HG03103 (cell line): ENCODE measurements around the gene MINDY4B.

ENCODE experiments used
- ATAC-seq: cut with Tn5 transposase; IDR thresholded peaks from one replicate; pipeline ENCODE4 v1.9.1; 2021; ENCODE audit warnings: low read depth; ENCODE audit not compliant: unreplicated experiment

Gene MINDY4B

DNA sequence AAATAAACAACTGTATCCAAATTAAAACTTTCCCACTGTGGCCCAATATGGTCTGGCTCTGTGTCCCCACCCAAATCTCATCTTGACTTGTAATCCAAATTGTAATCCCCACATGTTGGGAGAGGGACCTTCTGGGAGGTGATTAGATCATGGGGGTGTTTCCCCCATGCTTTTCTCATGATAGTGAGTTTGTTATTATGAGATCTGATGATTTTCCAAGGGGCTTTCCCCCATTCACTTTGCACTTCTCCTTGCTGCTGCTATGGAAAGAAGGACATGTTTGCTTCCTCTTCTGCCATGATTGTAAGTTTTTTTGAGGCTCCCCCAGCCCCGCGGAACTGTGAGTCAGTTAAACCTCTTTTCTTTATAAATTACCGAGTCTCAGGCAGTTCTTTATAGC is 55.0 kb downstream of the MINDY4B start:
- ATAC-seq, result no peak

DNA sequence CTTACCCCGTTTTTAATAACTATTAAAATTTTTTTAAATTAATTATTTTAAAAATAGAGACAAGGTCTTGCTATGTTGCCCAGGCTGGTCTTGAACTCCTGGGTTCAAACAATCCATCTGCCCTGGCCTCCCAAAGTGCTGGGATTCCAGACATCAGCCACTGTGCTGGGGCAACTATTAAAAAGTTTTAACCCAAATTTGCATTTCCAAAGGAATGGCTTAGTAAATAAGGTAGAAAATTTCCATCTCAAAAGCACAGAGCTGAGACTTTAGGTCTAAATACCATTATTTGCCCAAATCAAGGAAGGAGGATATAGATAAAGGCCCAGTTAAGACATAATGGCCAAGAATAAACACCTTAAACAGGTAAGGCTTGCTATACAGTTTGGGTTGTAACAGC is 56.4 kb downstream of the MINDY4B start:
- ATAC-seq, result no peak

DNA sequence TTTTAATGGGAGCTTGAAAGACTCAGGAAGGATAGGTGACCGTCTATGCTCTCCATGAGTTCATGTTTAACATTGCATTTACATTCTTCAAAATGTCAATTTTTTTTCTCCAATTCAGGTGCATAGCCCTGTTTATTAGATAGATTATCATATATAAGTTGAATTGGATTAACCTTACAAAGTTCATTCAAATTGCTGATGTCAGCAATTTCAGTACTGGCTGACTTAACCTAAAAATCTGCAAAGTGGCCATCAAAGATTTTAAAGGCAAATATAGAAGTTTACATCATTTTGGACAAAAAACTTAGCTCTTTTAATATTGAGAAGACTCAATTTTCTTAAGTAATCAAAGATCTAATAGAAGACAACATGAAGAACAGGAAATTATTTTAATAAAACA is 57.8 kb downstream of the MINDY4B start:
- ATAC-seq, result no peak

DNA sequence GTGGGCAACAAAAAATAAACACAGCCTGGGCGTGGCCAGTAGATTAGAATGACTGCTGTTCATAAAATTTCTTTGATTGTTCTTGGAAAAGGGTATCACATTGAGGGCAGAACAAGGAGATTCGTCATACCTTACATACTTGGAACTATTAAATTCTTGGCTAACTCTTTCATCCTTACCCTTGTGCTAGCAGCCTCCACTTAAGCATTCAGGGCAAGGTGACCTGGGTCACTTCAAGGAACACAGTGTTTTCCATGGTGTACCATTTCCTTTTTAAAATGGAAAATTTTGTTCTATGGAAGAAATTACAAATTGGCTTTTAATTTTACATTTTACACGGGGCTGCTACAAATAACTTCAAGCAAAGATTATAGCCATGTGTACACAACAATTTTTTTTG is 60.8 kb downstream of the MINDY4B start:
- no peak for ATAC-seq

DNA sequence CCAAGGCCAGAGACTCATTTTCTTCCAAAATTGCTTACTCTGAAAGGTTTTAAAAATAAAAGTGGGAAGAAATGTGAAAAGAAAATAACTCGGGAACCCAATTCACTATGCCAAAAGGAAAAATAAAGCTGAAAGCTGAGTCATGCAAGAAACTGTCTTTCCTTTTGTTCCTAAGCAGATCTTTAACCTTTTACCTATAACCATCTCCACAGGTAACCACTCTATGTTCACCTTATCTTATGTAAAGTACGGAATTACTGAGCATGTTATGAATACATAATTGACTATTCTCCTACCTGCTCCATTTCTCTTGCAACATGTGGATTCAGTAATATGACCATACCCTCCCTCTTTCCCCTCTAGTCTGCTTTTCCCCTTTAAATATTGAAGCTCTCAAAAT is 62.0 kb downstream of the MINDY4B start:
- ATAC-seq, result no peak

DNA sequence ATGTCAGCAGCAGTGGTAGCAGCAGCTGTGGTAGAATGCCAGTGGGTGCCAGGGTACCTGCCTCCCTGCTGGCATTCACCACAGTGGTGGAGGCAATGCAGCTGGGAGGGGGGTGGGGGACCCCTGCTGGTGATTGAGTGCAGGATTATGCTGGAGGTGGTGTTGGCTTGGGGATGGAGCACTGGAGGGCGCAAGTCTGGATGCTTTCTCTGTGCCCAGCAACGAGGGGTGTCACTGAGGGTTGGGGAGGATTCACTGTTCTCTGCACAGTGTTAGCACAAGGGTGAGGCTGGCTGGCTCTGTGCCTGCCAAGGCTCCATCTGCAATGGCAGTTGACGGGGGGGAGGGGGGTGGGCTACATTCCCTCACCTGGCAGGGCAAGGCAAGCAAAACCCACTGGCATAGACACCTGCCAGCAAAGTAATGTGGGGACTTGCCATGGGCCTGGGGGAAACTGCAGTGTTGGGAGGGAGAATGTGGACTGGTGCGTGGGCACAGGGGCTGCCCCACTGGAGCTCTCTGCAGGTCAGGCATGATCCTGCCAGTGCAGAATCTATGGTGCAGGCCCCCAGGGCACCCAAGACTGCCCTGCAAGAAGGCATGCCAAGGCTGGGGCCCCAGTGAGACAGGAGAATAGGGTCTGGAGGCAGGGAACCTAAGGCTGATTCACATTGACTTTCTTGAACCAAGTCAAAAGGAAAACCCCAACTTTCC is 64.3 kb downstream of the MINDY4B start:
- ATAC-seq, result no peak

DNA sequence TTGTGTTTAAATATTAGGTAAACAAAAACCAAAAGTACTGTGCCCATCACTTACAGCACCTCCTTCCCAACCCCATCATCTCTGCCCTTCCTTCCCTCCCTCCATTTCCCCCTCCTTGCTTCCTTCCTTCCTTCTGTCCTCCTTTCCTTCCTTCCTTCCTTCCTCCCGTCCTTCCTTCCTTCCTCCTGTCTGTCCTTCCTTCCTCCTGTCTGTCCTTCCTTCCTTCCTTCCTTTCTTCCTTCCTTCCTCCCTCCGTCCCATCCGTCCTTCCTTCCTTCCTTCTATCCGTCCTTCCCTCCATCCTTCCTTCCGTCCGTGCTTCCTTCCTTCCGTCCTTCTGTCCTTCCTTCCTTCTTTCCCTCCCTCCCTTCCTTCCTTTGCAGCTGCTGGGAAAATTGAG is 74.5 kb downstream of the MINDY4B start:
- no peak for ATAC-seq

GRCh38 chr3:150830094-150830681 is 75.1 kb downstream of the MINDY4B start:
- ATAC-seq, result no peak

DNA sequence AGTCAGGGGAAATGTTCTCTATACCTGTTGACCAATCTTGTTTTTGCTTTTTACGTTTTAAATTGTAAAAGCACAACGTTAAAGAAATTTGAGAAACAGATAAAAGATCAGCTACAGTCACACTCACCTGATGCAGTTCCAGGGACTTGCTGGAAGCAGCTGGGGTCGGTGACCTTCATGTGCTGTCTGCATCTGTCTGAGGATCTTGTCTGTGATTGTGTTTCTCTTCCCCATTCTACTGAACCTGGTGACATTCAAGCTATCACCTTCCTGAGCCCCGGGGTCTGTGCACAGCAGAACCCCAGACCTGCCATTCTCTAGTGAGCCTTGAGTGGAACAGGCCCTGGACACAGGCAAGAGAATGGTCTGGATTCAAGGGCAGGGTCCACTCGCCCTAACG is 75.8 kb downstream of the MINDY4B start:
- ATAC-seq, result no peak

- ATAC-seq, result no peak
Measured at GRCh38 chr3:150828997-150829396, 76.2 kb downstream of the MINDY4B start.

DNA sequence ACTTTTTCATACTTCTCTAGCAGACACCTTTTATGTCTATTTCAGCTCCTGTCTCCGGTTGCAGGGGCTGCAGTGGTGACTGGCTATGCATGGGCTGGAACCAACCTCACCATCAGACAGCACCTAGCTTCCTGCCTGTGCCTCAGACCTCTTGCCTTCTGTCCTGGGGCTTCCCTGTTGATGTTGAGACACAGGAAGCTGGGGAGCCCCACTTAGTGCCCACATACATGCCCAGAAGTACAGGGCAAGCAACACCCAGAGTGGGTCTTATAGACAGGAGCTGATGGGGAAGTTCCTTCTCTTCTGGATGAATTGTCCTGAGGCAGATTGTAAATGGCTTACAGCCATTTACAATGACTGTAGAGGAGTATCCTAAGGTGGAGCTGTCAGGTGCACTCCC is 77.0 kb downstream of the MINDY4B start:
- no peak for ATAC-seq

GRCh38 chr3:150826466-150827282 is 78.6 kb downstream of the MINDY4B start:
- no peak for ATAC-seq

- ATAC-seq, result no peak
Measured at GRCh38 chr3:150825916-150826377, 79.3 kb downstream of the MINDY4B start.

DNA sequence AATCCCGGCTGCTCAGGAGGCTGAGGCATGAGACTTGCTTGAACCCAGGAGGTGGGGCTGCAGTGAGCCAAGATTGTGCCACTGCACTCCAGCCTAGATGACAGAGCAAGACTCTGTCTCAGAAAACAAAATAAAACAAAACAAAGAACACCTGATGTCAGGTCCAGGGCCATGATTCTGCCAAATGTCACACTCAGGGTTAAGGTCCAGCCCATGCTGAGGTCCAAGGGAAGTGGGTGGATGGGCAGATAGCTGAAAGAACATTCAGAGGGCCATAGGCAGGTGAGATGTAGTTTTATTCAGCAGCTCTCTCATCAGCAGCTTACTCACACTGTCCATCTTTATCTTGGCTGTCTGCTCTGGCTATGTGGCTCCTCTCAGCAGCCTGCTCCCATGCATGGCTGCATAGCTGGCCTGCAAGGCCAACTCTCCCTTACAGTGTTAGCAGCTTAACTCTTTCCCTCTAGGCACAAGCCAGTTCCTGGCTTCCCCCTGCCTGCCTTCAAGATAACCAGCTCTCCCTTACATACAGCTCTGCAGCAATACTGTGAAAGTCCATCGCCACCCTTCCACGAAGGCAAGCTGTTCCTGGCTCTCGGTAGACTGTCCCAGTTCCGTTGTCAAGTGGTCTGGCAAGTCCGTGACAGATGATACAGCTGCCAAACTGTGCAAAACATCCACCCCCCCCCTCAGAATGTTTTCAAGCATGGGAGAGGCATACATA is 79.9 kb downstream of the MINDY4B start:
- ATAC-seq, result no peak

- ATAC-seq, result no peak
Measured at GRCh38 chr3:150823277-150823676, 82.0 kb downstream of the MINDY4B start.

DNA sequence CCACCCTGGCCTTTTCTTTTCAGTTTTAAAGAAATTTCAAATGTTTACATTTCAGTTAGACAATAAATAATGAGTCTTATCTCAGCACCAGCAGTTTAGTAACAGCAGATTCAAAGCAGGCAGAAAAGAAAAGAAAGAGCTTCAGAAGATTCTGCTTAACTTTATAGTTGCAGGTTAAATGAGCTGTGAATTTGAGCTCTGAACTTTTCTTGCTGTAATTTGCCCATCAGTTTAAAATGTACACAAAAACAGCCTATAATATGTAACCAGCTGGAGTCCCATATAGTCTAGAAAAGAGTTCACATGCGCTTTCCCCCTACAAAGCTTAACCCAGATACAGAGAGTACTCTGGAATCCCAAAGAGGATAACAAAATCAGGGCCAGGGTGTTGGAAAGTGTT is 82.6 kb downstream of the MINDY4B start:
- ATAC-seq, result no peak
